GM10248 (cell line): ENCODE results near the gene COG3.

Source experiments
- CTCF ChIA-PET: fragments of 300-600 bp; sonication (Branson Sonifier 250); formaldehyde crosslinking; extraction: SDS; loops from one replicate; lab custom pipeline; 2021; ENCODE audit warnings: antibody characterized with exemption; lab: Yijun Ruan, JAX
- POLR2A ChIA-PET: fragments of 350-650 bp; sonication (Branson Sonifier 250); formaldehyde crosslinking; extraction: SDS; loops from one replicate; lab custom pipeline; 2020; ENCODE audit warnings: antibody characterized with exemption; lab: Yijun Ruan, JAX
- DNase-seq: peaks from one replicate; pipeline ENCODE4 v3.0.0; 2012; ENCODE audit errors: extremely low spot score
- TF ChIP-seq, protein P1 (sequence below): IDR thresholded peaks from 2 replicates; pipeline ENCODE4 v1.5.1; 2012; ENCODE audit warnings: mild to moderate bottlenecking, low read depth; ENCODE audit errors: extremely low read depth, missing control alignments, control extremely low read depth

The COG3 gene

DNA sequence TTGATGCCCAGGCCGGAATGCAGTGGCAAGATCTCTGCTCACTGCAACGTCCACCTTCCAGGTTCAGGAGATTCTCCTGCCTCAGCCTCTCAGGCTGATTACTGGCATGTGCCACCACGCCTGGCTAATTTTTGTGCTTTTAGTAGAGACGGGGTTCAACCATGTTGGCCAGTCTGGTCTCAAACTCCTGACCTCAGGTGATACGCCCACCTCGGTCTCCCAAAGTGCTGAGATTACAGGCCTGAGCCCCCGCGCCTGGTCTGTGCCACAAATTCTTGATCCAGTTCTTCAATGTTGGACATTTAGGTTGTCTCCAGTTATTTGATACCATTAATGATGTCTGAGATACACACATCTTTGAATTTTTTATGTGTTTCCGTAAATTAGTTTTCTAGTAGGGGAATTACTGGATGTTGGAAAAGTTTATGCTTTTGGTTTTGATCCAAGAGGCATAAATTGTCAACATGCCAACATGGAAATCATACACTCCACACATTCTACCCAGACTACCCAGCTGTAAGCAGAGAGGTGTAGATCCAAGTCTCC lies 525 bp upstream of the COG3 start:
- TF ChIP-seq, protein P1, sequence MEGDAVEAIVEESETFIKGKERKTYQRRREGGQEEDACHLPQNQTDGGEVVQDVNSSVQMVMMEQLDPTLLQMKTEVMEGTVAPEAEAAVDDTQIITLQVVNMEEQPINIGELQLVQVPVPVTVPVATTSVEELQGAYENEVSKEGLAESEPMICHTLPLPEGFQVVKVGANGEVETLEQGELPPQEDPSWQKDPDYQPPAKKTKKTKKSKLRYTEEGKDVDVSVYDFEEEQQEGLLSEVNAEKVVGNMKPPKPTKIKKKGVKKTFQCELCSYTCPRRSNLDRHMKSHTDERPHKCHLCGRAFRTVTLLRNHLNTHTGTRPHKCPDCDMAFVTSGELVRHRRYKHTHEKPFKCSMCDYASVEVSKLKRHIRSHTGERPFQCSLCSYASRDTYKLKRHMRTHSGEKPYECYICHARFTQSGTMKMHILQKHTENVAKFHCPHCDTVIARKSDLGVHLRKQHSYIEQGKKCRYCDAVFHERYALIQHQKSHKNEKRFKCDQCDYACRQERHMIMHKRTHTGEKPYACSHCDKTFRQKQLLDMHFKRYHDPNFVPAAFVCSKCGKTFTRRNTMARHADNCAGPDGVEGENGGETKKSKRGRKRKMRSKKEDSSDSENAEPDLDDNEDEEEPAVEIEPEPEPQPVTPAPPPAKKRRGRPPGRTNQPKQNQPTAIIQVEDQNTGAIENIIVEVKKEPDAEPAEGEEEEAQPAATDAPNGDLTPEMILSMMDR, result no peak
- POLR2A ChIA-PET, result interaction anchor here (1.4 kb wide), 1 partner anchor 11 kb away, joined by 3 read pairs; no protein-coding TSS in a partner anchor
- no peak for DNase-seq
- CTCF ChIA-PET, result interaction anchor here (1.1 to 2.6 kb wide), 6 partner anchors 9 to 93 kb away, joined by 3 to 8 read pairs (median 6); no protein-coding TSS in a partner anchor

DNA sequence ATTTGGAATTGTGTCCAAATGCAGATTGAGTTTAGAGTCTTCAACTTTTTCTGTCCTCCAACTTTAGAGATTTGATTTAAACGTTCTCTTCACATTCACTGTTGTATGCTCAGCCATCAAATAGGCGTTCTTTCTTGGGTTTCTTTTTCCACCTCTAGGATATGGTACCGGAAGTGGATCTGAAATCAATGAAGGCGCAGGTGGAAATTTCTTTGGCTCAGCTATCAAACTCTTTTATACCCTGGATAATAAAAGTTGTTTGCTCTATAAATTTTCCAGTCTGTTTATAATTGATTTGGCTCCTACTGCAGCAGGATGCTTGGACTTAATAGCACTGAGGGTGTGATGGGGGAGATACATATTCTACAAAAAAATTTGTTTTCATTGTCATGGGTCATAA lies 1.6 kb downstream of the COG3 start:
- DNase-seq, result no peak
- POLR2A ChIA-PET, result no interaction called here
- TF ChIP-seq, protein P1, result no peak
- CTCF ChIA-PET, result interaction anchor here (1.4 kb wide), 1 partner anchor 14 kb away, joined by 4 read pairs; no protein-coding TSS in a partner anchor

DNA sequence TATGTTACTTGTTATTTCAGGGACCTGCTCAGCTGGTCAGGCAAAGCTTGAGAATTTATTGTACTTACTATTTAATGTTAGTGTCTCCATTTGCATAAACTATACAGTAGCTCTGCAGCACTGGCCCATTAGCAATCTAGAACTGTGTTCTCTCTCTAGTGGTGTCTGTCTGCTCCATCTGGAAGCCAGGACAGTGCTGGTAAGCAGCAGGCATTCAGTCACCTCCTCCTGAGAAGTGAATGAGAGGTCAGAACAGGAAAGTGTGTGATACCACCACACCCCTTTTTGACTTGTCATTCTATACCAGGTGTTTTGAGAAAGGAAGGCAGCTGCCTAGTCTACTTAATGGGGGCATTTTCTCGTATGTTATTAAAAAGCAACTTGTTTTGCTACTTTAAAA lies 3.9 kb downstream of the COG3 start:
- ChIA-PET CTCF (interaction anchor here (0.9 to 1.7 kb wide), 3 partner anchors 15 to 50 kb away, joined by 3 to 4 read pairs (median 3); partner anchors contain the start of gene SLC25A30), POLR2A (no interaction called here)
- TF ChIP-seq, protein P1, result no peak
- no peak for DNase-seq

DNA sequence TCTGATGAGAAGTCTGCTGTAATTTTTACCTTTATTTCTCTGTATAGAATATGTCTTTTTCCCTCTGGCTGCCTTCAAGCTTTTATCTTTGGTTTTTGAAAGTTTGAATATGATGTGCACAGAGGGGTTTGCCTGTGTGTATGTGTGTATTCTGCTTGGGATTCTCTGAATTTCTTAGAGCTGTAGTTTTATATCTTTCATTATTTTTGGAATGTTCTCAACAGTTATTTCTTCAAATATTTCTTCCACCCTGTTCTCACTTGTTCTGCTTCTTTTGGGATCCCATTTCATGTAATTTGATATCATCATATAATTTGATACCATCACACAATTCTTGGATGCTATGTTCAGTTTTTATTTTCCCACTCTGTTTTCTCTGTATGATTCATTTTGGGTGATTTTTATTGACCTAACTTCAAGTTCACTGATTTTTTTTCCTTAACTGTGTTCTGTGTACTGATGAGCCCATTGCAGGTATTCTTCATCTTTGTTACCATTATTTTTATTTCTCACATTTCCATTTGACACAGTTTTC lies 7.5 kb downstream of the COG3 start:
- CTCF ChIA-PET, result interaction anchor here (1.0 kb wide), 1 partner anchor 10 kb away, joined by 4 read pairs; no protein-coding TSS in a partner anchor
- POLR2A ChIA-PET, result interaction anchor here (0.7 kb wide), 1 partner anchor 222 kb away, joined by 3 read pairs; no protein-coding TSS in a partner anchor
- DNase-seq, result no peak
- TF ChIP-seq, protein P1, result no peak

DNA sequence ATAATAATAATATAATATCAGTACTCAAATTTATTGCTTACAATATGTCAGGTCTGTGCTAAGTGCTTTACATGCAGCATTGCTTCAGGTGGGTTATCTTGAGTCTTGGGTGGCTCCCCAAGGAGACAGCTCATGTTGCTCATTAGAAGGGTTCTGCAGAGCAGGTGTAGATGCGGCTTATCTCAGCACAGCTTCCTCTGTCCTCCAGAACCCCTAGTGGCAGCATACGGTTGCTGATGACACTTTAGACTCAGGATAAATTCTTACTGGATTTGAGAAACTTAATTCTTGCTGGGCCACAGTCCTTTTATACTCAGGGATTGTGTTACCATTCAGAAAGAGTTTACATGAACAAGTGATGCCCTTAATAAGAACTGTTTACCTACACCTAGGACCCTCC lies 8.9 kb downstream of the COG3 start:
- ChIA-PET CTCF (interaction anchor here (0.9 to 2.1 kb wide), 6 partner anchors 9 to 102 kb away, joined by 3 to 9 read pairs (median 4); partner anchors contain the start of gene COG3), POLR2A (no interaction called here)
- TF ChIP-seq, protein P1, result peak; percentile 18
- no peak for DNase-seq

DNA sequence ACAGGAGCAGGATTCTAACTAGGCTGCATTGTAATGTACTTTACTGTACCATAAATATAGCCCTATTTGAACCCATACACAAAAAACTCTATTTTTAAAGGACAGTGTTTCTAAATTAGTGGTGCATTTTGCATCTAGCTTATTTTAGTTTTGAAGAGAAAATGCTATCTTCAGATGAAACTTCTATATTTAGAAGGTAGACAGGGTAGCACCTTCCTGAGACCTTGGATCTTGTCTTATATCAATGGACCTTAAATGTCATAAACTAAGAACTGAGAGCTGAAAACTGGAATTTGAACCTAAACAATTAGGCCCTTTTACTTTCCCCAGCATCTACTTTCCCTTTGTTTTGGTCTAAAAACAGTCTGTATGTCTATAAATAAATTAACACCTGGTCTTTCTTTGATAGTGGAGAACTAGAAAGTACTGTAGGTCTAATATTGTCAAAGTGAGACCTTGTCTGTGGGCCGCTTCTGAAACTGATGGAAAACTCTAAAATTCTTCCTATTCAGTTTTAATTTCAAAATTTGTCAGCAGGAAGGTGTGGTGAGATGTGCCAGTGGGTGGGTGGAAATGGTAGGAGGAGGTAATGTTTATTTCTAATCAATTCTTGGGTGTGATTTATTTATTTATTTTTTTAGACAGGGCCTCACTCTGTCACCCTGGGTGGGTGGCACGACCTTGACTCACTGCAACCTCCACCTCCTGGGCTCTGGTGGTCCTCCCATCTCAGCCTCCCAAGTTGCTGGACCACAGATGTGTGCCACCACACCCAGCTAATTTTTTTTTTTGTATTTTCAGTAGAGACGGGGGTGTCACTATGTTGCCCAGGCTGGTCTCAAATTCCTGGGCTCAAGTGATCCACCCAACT lies 10.1 kb downstream of the COG3 start:
- TF ChIP-seq, protein P1, result no peak
- no peak for DNase-seq
- ChIA-PET POLR2A (interaction anchor here (1.2 kb wide), 1 partner anchor 10 kb away, joined by 3 read pairs; the partner anchor contains the start of gene COG3), CTCF (interaction anchor here (0.8 to 2.1 kb wide), 8 partner anchors 9 to 82 kb away, joined by 3 to 9 read pairs (median 4); partner anchors contain the start of gene COG3)
